Measurements from ENCODE around the gene CDKL1.
"Not testable (repeated sequence)": the region's sequence is repeated elsewhere in the genome, so short reads cannot be mapped to it uniquely, and the experiment has no call there.

The CDKL1 gene

GRCh38 chr14:50365572-50365971 is 31.1 kb downstream of the CDKL1 start:
- H3K9me3 ChIP-seq (ENCODE audit: control insufficient read depth, low read length); H3K27me3 ChIP-seq (replicated peaks; ENCODE audit: control insufficient read depth, insufficient read depth, low read length); H3K36me3 ChIP-seq (ENCODE audit: control insufficient read depth, insufficient read depth, low read length, severe bottlenecking); H3K9ac ChIP-seq (ENCODE audit: low read length); DNase-seq (ENCODE audit: low read depth); H3K4me3 ChIP-seq (ENCODE audit: low read length): not testable (repeated sequence)
- peaks cover 10% of the 10 kb centered on the region for H3K4me1 ChIP-seq (ENCODE audit: control insufficient read depth, insufficient read depth, low read length)

- no peaks in the 10 kb centered on the region for H3K36me3 ChIP-seq (ENCODE audit: control insufficient read depth, insufficient read depth, low read length, severe bottlenecking)
- no peak for DNase-seq (ENCODE audit: low read depth)
Measured at GRCh38 chr14:50364792-50365191, 31.9 kb downstream of the CDKL1 start.

GRCh38 chr14:50363714-50364111 is 33.0 kb downstream of the CDKL1 start:
- H3K36me3 ChIP-seq (ENCODE audit: control insufficient read depth, insufficient read depth, low read length, severe bottlenecking) = no peaks in the 10 kb centered on the region
- DNase-seq (ENCODE audit: low read depth) = no peak
- H3K27me3 ChIP-seq (replicated peaks; ENCODE audit: control insufficient read depth, insufficient read depth, low read length) = no peaks in the 10 kb centered on the region
- H3K9ac ChIP-seq (ENCODE audit: low read length) = peak overlapping the region; percentile 44
- peak overlapping the region; percentile 70 for H3K4me3 ChIP-seq (ENCODE audit: low read length)
- H3K4me1 ChIP-seq (ENCODE audit: control insufficient read depth, insufficient read depth, low read length) = peaks cover 10% of the 10 kb centered on the region
- no peaks in the 10 kb centered on the region for H3K9me3 ChIP-seq (ENCODE audit: control insufficient read depth, low read length)

More at GRCh38 chr14:50364792-50365191, 31.9 kb downstream of the CDKL1 start:
- Histone ChIP-seq H3K27me3 (replicated peaks; ENCODE audit: control insufficient read depth, insufficient read depth, low read length) (no peaks in the 10 kb centered on the region), H3K4me3 (ENCODE audit: low read length) (no peak overlapping the region), H3K9ac (ENCODE audit: low read length) (no peak overlapping the region), H3K4me1 (ENCODE audit: control insufficient read depth, insufficient read depth, low read length) (peaks cover 10% of the 10 kb centered on the region), H3K9me3 (ENCODE audit: control insufficient read depth, low read length) (no peaks in the 10 kb centered on the region)

GRCh38 chr14:50362764-50363713 is 33.6 kb downstream of the CDKL1 start:
- H3K9me3 ChIP-seq (ENCODE audit: control insufficient read depth, low read length) = no peaks in the 10 kb centered on the region
- DNase-seq (ENCODE audit: low read depth) = peak; percentile 17
- H3K9ac ChIP-seq (ENCODE audit: low read length) = peak overlapping the region; percentile 44
- peaks cover 10% of the 10 kb centered on the region for H3K4me1 ChIP-seq (ENCODE audit: control insufficient read depth, insufficient read depth, low read length)
- H3K4me3 ChIP-seq (ENCODE audit: low read length) = peak overlapping the region; percentile 70
- H3K36me3 ChIP-seq (ENCODE audit: control insufficient read depth, insufficient read depth, low read length, severe bottlenecking) = no peaks in the 10 kb centered on the region
- no peaks in the 10 kb centered on the region for H3K27me3 ChIP-seq (replicated peaks; ENCODE audit: control insufficient read depth, insufficient read depth, low read length)

- not testable (repeated sequence) for H3K4me3 ChIP-seq (ENCODE audit: low read length); H3K9me3 ChIP-seq (ENCODE audit: control insufficient read depth, low read length); H3K36me3 ChIP-seq (ENCODE audit: control insufficient read depth, insufficient read depth, low read length, severe bottlenecking); H3K27me3 ChIP-seq (replicated peaks; ENCODE audit: control insufficient read depth, insufficient read depth, low read length); DNase-seq (ENCODE audit: low read depth); H3K9ac ChIP-seq (ENCODE audit: low read length)
- peaks cover 10% of the 10 kb centered on the region for H3K4me1 ChIP-seq (ENCODE audit: control insufficient read depth, insufficient read depth, low read length)
Measured at GRCh38 chr14:50361473-50362403, 34.9 kb downstream of the CDKL1 start.

GRCh38 chr14:50360851-50361250 is 35.8 kb downstream of the CDKL1 start:
- Histone ChIP-seq H3K9ac (ENCODE audit: low read length) (no peak overlapping the region), H3K4me1 (ENCODE audit: control insufficient read depth, insufficient read depth, low read length) (peaks cover 10% of the 10 kb centered on the region), H3K9me3 (ENCODE audit: control insufficient read depth, low read length) (no peaks in the 10 kb centered on the region), H3K4me3 (ENCODE audit: low read length) (no peak overlapping the region), H3K36me3 (ENCODE audit: control insufficient read depth, insufficient read depth, low read length, severe bottlenecking) (no peaks in the 10 kb centered on the region), H3K27me3 (replicated peaks; ENCODE audit: control insufficient read depth, insufficient read depth, low read length) (no peaks in the 10 kb centered on the region)
- no peak for DNase-seq (ENCODE audit: low read depth)

- H3K9ac ChIP-seq (ENCODE audit: low read length) = no peak overlapping the region
- no peak overlapping the region for H3K4me3 ChIP-seq (ENCODE audit: low read length)
- no peaks in the 10 kb centered on the region for H3K9me3 ChIP-seq (ENCODE audit: control insufficient read depth, low read length)
- peaks cover 10% of the 10 kb centered on the region for H3K4me1 ChIP-seq (ENCODE audit: control insufficient read depth, insufficient read depth, low read length)
- no peaks in the 10 kb centered on the region for H3K27me3 ChIP-seq (replicated peaks; ENCODE audit: control insufficient read depth, insufficient read depth, low read length)
- H3K36me3 ChIP-seq (ENCODE audit: control insufficient read depth, insufficient read depth, low read length, severe bottlenecking) = no peaks in the 10 kb centered on the region
- no peak for DNase-seq (ENCODE audit: low read depth)
Measured at GRCh38 chr14:50360093-50360492, 36.6 kb downstream of the CDKL1 start.

GRCh38 chr14:50359631-50360030 is 37.0 kb downstream of the CDKL1 start:
- H3K4me3 ChIP-seq (ENCODE audit: low read length) = no peak overlapping the region
- H3K9ac ChIP-seq (ENCODE audit: low read length) = no peak overlapping the region
- peaks cover 10% of the 10 kb centered on the region for H3K4me1 ChIP-seq (ENCODE audit: control insufficient read depth, insufficient read depth, low read length)
- H3K36me3 ChIP-seq (ENCODE audit: control insufficient read depth, insufficient read depth, low read length, severe bottlenecking) = no peaks in the 10 kb centered on the region
- no peak for DNase-seq (ENCODE audit: low read depth)
- no peaks in the 10 kb centered on the region for H3K9me3 ChIP-seq (ENCODE audit: control insufficient read depth, low read length)
- H3K27me3 ChIP-seq (replicated peaks; ENCODE audit: control insufficient read depth, insufficient read depth, low read length) = no peaks in the 10 kb centered on the region

- H3K4me1 ChIP-seq (ENCODE audit: control insufficient read depth, insufficient read depth, low read length) = peaks cover 2% of the 10 kb centered on the region
Measured at GRCh38 chr14:50357753-50358395, 38.8 kb downstream of the CDKL1 start.

GRCh38 chr14:50357124-50357523 is 39.6 kb downstream of the CDKL1 start:
- H3K9me3 ChIP-seq (ENCODE audit: control insufficient read depth, low read length) = no peaks in the 10 kb centered on the region
- H3K27me3 ChIP-seq (replicated peaks; ENCODE audit: control insufficient read depth, insufficient read depth, low read length) = no peaks in the 10 kb centered on the region
- H3K4me1 ChIP-seq (ENCODE audit: control insufficient read depth, insufficient read depth, low read length) = peaks cover 4% of the 10 kb centered on the region
- no peak for DNase-seq (ENCODE audit: low read depth)
- H3K4me3 ChIP-seq (ENCODE audit: low read length) = no peak overlapping the region
- no peaks in the 10 kb centered on the region for H3K36me3 ChIP-seq (ENCODE audit: control insufficient read depth, insufficient read depth, low read length, severe bottlenecking)
- no peak overlapping the region for H3K9ac ChIP-seq (ENCODE audit: low read length)

More at GRCh38 chr14:50357753-50358395, 38.8 kb downstream of the CDKL1 start:
- no peak overlapping the region for H3K4me3 ChIP-seq (ENCODE audit: low read length)
- no peaks in the 10 kb centered on the region for H3K27me3 ChIP-seq (replicated peaks; ENCODE audit: control insufficient read depth, insufficient read depth, low read length)
- no peaks in the 10 kb centered on the region for H3K36me3 ChIP-seq (ENCODE audit: control insufficient read depth, insufficient read depth, low read length, severe bottlenecking)
- no peak overlapping the region for H3K9ac ChIP-seq (ENCODE audit: low read length)
- no peaks in the 10 kb centered on the region for H3K9me3 ChIP-seq (ENCODE audit: control insufficient read depth, low read length)
- DNase-seq (ENCODE audit: low read depth) = no peak

- H3K27me3 ChIP-seq (replicated peaks; ENCODE audit: control insufficient read depth, insufficient read depth, low read length); H3K9me3 ChIP-seq (ENCODE audit: control insufficient read depth, low read length); H3K4me3 ChIP-seq (ENCODE audit: low read length): not testable (repeated sequence)
Measured at GRCh38 chr14:50356283-50356682, 40.4 kb downstream of the CDKL1 start.

More at GRCh38 chr14:50356283-50356682, 40.4 kb downstream of the CDKL1 start:
- not testable (repeated sequence) for DNase-seq (ENCODE audit: low read depth); H3K36me3 ChIP-seq (ENCODE audit: control insufficient read depth, insufficient read depth, low read length, severe bottlenecking); H3K9ac ChIP-seq (ENCODE audit: low read length); H3K4me1 ChIP-seq (ENCODE audit: control insufficient read depth, insufficient read depth, low read length)
